Lower lobe of right lung (tissue), 2 donors: Measurements from ENCODE around the gene MED13. TPM values are rescaled to one million over a fixed set of nuclear protein-coding genes. Genes with fewer than 3 reads are reported as not detected.

Source experiments
- ATAC-seq, 2 donors: fragments of 200-7000 bp; cut with Tn5 transposase; one replicate each; pipeline ENCODE4 v1.9.1; 2020 to 2022; ENCODE audit warnings: mild to moderate bottlenecking in 2 of 2, moderate library complexity in 2 of 2
- DNase-seq: peaks from one replicate; pipeline ENCODE4 v3.0.0-alpha.2; 2020
- H3K27ac ChIP-seq: fragments of 200-600 bp; one replicate; pipeline ENCODE4 v1.8.0; 2022
- H3K27me3 ChIP-seq: fragments of 200-600 bp; one replicate; pipeline ENCODE4 v1.8.0; 2022; ENCODE audit warnings: low read depth
- H3K36me3 ChIP-seq: fragments of 200-600 bp; one replicate; pipeline ENCODE4 v1.8.0; 2022; ENCODE audit warnings: mild to moderate bottlenecking
- H3K4me1 ChIP-seq: fragments of 200-600 bp; one replicate; pipeline ENCODE4 v1.8.0; 2022
- H3K4me3 ChIP-seq: fragments of 200-600 bp; one replicate; pipeline ENCODE4 v1.8.0; 2022; ENCODE audit warnings: mild to moderate bottlenecking
- H3K9me3 ChIP-seq: fragments of 200-600 bp; one replicate; pipeline ENCODE4 v1.8.0; 2022
- intact Hi-C: fragments of 100-400 bp; cut with DNase I; formaldehyde crosslinking; loops from one replicate; pipeline ENCODE4 v1.11.0; 2022
- total RNA-seq: library from RNA; stranded (reverse); fragmentation: NEBNext Ultra II Directional; extraction: Animal tissue kit (Norgen Biotek cat#: 25700); gene quantifications from one replicate; pipeline ENCODE4 v1.2.1, GENCODE V29; 2021
- TF ChIP-seq, protein P1 (sequence below): fragments of 200-600 bp; IDR thresholded peaks from one replicate; pipeline ENCODE4 v1.8.0; 2022; ENCODE audit warnings: antibody characterized with exemption, mild to moderate bottlenecking
- donor health status: DM: no; HTN: yes; CAD: no; lungs with severe emphysema.

Gene MED13
- total RNA-seq, 1 donor from 2014 or later, result 67.9 TPM

DNA sequence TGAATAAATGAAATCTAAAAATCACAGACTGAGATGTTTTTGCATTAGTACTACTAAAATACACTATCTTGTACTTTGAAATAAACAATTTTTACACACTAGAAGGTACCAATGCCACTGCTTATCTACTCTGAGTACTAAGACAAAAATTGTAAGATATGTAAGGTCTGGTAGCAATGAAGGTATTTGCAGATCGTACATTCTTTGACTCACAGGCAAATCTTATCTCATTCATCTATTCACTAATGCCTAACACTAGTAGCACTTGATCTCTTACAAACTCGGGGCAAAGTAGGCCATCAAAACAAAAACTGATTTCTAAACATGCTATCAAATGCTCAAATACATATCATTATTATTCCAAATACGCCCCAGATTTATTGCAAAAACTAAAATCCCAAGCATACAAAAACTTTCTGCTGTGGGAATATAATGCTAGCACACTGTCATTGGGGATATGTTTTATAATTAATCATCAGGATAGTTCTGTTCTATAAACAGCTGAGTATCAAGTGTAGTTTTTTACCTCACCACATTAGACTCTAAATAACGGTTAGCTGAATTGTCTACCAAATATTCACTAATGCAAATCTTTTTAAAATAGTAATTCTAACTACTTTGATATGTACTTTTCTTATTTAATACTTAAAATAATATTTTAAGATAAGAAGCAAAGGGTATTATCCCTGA lies 68.0 kb downstream of the MED13 start:
- ATAC-seq, result peak in 1 of 2 donors; percentile 28
- no peak for DNase-seq
- H3K36me3 ChIP-seq, result peaks cover 32% of the 10 kb centered on the region
- no peaks in the 10 kb centered on the region for H3K9me3 ChIP-seq
- no peak overlapping the region for H3K4me3 ChIP-seq
- H3K4me1 ChIP-seq, result peaks cover 15% of the 10 kb centered on the region
- TF ChIP-seq, protein P1, sequence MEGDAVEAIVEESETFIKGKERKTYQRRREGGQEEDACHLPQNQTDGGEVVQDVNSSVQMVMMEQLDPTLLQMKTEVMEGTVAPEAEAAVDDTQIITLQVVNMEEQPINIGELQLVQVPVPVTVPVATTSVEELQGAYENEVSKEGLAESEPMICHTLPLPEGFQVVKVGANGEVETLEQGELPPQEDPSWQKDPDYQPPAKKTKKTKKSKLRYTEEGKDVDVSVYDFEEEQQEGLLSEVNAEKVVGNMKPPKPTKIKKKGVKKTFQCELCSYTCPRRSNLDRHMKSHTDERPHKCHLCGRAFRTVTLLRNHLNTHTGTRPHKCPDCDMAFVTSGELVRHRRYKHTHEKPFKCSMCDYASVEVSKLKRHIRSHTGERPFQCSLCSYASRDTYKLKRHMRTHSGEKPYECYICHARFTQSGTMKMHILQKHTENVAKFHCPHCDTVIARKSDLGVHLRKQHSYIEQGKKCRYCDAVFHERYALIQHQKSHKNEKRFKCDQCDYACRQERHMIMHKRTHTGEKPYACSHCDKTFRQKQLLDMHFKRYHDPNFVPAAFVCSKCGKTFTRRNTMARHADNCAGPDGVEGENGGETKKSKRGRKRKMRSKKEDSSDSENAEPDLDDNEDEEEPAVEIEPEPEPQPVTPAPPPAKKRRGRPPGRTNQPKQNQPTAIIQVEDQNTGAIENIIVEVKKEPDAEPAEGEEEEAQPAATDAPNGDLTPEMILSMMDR, result no peak
- H3K27ac ChIP-seq, result no peak overlapping the region
- intact Hi-C loops, result no loop called here
- no peaks in the 10 kb centered on the region for H3K27me3 ChIP-seq

DNA sequence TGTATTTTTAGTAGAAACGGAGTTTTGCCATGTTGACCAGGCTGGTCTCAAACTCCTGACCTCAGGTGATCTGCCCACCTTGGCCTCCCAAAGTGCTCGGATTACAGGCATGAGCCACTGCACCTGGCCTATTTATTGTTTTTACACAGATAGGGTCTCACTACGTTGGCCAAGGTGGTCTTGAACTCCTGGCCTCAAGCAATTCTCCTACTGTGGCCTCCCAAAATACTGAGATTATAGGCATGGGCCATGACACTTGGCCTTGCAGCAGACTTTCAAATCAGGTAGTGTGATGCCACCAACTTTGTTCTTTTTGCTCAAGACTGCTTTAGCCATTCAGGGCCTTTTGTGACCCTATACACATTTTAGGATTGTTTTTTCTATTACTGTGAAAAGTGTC lies 75.6 kb downstream of the MED13 start:
- ATAC-seq, result no peak
- Histone ChIP-seq H3K27ac (no peak overlapping the region), H3K4me3 (no peak overlapping the region), H3K27me3 (no peaks in the 10 kb centered on the region), H3K9me3 (no peaks in the 10 kb centered on the region), H3K4me1 (no peaks in the 10 kb centered on the region), H3K36me3 (peaks cover 95% of the 10 kb centered on the region)
- TF ChIP-seq, protein P1, result no peak
- intact Hi-C loops, result no loop called here
- no peak for DNase-seq

DNA sequence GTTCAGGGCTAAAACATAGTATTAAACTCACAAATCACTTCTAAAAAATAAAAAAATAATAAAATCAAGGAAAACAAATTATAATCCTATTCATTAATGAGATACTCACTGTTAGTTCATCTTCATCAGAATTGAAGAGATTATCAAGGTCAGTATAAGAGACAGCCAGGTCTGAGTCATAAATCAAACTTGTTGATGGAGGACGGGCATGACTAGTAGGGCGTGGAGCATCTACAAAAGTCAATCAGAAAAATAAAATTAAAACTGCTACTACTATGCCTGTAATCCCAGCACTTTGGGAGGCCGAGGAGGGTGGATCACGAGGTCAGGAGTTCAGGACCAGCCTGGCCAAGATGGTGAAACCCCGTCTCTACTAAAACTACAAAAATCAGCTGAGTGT lies 78.2 kb downstream of the MED13 start:
- TF ChIP-seq, protein P1, result no peak
- DNase-seq (no peak), ATAC-seq (no peak)
- Histone ChIP-seq H3K27ac (no peak overlapping the region), H3K4me1 (no peaks in the 10 kb centered on the region), H3K36me3 (peaks cover 95% of the 10 kb centered on the region), H3K4me3 (no peak overlapping the region), H3K27me3 (no peaks in the 10 kb centered on the region), H3K9me3 (no peaks in the 10 kb centered on the region)
- intact Hi-C loops, result no loop called here

DNA sequence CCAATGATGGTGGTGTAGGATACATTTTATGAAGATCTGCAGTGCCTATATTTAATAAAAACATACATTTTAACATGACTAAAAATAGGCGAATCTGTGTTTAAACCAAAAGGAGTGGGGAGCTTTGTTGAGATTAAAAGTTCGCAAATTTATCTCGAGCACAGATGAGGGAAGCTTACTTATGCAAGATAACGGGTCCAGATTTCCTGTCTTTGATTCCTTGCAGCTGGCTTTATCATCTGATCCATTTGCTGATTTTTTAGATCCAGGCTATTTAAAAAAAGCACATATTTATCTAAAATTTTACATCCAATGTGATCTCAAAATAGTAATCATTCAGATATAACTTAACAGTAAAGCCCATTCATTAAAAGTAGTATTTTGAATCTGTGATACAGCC lies 80.3 kb downstream of the MED13 start:
- Histone ChIP-seq H3K9me3 (no peaks in the 10 kb centered on the region), H3K4me1 (no peaks in the 10 kb centered on the region), H3K27ac (no peak overlapping the region), H3K4me3 (no peak overlapping the region), H3K27me3 (no peaks in the 10 kb centered on the region), H3K36me3 (peaks cover 95% of the 10 kb centered on the region)
- TF ChIP-seq, protein P1, result no peak
- DNase-seq (no peak), ATAC-seq (no peak)
- intact Hi-C loops, result no loop called here

DNA sequence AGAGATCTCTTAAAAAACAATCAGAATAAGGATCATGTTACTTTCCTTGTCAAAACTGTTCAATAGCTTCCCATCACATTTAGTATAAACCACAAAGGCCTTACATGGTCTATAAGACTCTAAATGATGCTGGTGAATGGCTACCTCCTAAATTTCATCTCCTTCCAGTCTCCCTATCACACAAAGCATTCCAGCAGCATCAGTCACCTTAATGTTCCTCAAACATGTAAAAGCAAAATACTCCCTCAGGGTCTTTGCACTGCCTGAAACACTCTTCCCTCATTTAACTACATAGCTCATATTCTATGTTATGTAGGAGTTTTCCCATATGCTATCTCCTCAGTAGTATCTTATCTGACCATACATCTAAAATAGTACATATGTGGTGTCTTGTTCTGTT lies 83.8 kb downstream of the MED13 start:
- H3K27ac ChIP-seq, result no peak overlapping the region
- H3K9me3 ChIP-seq, result no peaks in the 10 kb centered on the region
- intact Hi-C loops, result no loop called here
- ATAC-seq (no peak), DNase-seq (no peak)
- no peak overlapping the region for H3K4me3 ChIP-seq
- no peaks in the 10 kb centered on the region for H3K4me1 ChIP-seq
- TF ChIP-seq, protein P1, result no peak
- H3K36me3 ChIP-seq, result peaks cover 96% of the 10 kb centered on the region
- H3K27me3 ChIP-seq, result no peaks in the 10 kb centered on the region
